GM12873 (cell line): Measurements from ENCODE around the gene TMEM217.

Source experiments
- TF ChIP-seq, protein P1 (sequence below): IDR thresholded peaks from 2 replicates; pipeline ENCODE4 v1.5.1; 2012; ENCODE audit warnings: low read depth, mild to moderate bottlenecking, moderate library complexity, low read length, control low read depth; ENCODE audit not compliant: insufficient read depth; ENCODE audit errors: missing control alignments

Gene TMEM217

DNA sequence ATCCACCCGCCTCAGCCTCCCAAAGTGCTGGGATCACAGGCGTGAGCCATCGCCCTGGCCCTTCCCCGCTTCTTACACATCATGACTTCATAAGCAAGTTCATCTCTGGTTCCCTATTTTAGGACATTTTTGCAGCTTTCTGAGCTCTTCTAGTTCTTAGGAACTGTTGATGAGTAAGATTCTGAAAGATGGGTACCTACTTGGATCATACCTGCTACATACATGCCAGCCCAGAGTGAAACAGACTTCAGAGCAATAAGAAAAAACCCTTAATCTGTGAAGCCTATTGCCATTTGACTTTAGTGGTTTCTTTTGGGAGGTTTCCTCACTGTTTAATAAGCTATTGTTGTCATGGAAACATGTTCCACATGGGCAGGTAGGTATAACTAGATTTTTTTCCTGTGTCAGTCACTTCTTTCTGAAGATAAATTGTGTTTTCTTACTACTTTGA lies 27.9 kb upstream of the TMEM217 start:
- TF ChIP-seq, protein P1, sequence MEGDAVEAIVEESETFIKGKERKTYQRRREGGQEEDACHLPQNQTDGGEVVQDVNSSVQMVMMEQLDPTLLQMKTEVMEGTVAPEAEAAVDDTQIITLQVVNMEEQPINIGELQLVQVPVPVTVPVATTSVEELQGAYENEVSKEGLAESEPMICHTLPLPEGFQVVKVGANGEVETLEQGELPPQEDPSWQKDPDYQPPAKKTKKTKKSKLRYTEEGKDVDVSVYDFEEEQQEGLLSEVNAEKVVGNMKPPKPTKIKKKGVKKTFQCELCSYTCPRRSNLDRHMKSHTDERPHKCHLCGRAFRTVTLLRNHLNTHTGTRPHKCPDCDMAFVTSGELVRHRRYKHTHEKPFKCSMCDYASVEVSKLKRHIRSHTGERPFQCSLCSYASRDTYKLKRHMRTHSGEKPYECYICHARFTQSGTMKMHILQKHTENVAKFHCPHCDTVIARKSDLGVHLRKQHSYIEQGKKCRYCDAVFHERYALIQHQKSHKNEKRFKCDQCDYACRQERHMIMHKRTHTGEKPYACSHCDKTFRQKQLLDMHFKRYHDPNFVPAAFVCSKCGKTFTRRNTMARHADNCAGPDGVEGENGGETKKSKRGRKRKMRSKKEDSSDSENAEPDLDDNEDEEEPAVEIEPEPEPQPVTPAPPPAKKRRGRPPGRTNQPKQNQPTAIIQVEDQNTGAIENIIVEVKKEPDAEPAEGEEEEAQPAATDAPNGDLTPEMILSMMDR: no peak

GRCh38 chr6:37284781-37285180 lies 26.8 kb upstream of the TMEM217 start:
- TF ChIP-seq, protein P1: no peak

DNA sequence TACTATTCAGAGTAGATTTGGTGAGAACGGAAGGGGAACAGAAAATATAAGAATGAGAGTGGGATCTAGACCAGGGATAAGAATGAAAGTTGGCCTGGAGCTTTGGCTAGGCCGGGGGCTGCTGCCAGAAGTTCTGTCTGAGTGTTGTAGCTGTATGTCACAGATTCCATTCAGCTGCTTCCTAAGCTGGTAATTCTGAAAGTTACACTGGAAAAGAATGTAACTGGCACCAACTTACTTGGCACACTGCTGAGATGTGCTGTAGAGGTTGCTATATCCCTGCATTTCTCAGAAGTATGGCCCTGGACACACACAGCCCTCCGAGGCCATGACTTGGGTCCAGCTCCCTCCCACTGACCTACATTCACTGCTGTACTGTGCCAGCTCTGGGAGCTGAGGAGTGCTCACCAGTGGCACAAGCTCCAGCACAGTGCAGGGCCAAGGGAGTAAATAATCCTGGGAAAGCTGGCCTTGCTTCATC lies 25.8 kb upstream of the TMEM217 start:
- TF ChIP-seq, protein P1: no peak

DNA sequence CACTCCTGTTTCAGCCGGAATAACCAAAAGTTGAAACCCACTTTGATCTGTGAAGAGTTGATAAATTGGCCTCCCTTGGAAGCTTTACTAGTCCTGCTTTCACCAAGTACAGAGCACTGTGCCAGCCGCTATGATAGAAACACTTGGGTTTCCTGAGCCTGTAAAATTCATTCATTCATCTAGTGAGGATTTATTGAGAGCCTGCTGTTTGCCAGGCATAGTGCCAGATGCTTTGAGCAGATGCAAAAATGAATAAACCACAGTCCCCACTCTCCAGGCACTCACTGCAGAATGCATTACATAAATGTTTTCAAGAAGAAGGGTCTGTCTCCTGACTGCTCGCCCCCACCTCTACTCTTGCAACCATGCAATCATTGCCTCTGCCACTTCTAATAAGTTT lies 25.3 kb upstream of the TMEM217 start:
- TF ChIP-seq, protein P1: no peak

- TF ChIP-seq, protein P1: no peak
These were observed 24.4 kb upstream of the TMEM217 start for GRCh38 chr6:37282371-37282770.

- TF ChIP-seq, protein P1: no peak
These were observed 22.4 kb upstream of the TMEM217 start for GRCh38 chr6:37280162-37280887.

GRCh38 chr6:37279366-37280134 lies 21.6 kb upstream of the TMEM217 start:
- TF ChIP-seq, protein P1: no peak
